Measurements from ENCODE around the gene FAM53B.

The FAM53B gene

DNA sequence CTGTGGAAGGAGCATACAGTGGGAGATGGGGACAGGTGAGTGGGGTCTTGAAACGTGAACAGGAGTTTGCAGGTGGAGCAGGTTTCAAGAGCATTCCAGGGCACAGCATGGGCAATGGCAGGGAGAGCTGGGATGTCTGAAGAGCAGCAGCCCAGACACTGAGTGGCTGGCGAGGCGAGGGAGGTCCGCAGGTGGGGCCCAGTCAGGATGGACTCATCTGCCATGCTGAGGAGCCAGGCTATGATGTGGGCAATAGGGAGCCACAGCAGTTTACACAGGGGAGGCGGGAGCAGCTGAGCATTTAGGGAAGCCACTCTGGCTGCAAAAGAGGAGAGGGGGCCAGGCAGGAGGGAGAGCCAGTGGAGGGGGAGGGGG is 138.7 kb downstream of the FAM53B start:
- no peak for DNase-seq

- DNase-seq: no peak
Observed at GRCh38 chr10:124605001-124605370, 139.2 kb downstream of the FAM53B start.

GRCh38 chr10:124604214-124605000 is 139.8 kb downstream of the FAM53B start:
- no peak for DNase-seq

- DNase-seq: no peak
Observed at GRCh38 chr10:124603376-124604213, 140.6 kb downstream of the FAM53B start.

- DNase-seq: no peak
Observed at GRCh38 chr10:124602646-124603365, 141.4 kb downstream of the FAM53B start.

GRCh38 chr10:124602121-124602561 is 142.0 kb downstream of the FAM53B start:
- DNase-seq: no peak

DNA sequence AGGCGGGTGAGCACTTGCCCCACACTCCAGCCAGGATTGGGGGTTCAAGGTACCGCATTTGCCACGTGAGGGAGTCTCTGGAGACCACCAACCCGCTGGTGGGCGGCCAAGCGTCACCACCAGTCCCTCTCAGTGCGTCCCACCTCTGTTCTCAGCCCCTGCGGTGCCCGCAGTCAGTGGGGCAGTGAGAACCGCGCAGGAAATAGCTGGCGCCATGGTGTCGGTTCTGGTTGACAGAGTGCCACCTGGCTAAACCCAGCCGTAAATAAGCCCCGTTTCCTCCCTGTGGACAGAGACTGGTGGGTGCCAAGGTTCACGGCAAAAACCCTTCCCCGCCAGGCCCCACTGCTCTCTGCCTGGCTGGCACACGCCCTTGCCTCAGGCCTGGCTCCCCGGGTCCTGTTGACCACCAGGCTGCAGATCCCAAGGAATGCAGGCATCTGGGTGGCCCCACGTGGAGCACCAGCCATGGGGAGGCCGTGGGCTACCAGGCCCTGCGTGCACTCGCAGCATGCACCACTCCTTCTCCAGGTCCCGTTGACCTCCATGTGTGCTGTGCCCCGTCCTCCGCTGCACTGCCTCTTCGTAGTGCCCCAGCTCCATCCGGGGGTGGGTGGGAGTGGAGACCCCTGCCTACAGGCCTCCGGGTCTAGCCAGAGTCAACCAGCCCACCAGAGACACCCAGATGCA is 142.6 kb downstream of the FAM53B start:
- no peak for DNase-seq

DNA sequence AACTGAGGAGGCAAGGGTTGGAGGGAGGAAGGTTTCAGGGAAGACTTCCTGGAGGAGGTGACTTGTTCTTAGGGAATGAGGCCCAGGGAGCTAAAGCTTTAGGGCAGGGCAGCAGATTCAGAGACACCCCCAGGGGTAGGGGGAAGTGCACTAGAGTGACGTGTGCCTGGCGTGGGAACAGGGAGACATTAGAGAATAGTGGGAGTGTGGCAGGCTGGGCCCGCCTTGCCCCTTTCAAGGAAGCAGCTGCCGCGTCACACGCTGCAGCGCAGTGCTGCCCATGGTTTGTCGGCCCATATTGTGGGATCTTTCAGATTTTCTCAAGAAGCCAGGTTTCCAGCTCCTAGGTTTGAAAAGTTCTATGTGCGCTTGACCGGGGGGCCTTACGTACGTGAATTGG is 143.2 kb downstream of the FAM53B start:
- no peak for DNase-seq

GRCh38 chr10:124600051-124600880 is 143.9 kb downstream of the FAM53B start:
- DNase-seq: no peak

- DNase-seq: no peak
Observed at GRCh38 chr10:124599588-124600050, 144.6 kb downstream of the FAM53B start.

DNA sequence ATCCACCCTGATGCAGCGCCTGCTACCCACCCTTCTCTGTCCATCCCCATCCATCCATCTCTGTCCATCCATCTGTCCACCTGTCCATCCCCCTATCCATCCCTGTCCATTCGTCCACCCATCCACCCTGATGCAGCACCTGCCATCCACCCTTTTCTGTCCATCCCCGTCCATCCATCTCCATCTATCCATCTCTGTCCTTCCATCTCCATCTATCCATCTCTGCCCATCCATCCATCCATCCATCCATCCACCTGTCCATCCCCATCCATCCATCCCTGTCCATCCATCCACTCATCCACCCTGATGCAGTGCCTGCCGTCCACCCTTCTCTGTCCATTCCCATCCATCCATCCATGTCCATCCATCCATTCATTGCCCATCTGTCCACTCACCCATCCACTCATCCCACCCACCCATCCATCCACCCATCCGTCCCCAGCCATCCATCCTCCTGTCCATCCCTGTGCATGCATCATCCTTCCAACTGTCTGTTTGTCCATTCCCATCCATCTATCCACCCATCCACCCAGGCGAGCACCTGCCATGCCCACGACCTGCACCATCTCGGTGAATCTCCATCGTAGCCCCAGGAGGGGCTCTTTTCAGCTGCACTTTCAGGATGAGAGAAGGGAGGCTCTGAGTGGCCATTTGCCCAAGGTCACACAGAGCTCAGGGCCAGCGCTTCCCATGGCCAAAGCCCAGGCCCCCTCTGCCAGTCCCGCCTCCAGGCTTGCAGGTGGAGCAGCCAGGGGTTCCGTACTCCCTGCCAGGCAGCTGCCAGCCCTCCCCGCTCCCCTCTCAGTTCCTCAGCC is 145.2 kb downstream of the FAM53B start:
- DNase-seq: no peak

- no peak for DNase-seq
Observed at GRCh38 chr10:124598196-124598595, 146.0 kb downstream of the FAM53B start.

DNA sequence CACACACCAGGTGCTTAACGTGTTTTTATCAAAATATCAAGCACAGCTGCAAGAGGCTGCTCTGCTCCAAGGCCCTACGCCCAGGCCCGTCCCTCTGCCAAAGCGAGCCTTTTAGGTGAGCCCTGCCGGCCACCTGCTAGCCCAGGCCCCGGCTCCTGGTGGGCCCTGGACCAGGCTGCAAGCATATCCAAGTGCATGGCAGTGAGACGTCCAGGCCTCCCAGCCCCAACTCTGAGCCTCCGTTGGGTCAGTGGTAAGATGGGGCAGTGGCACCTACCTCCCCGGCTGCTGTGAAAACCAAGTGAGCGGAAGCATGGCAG is 146.4 kb downstream of the FAM53B start:
- DNase-seq: no peak

GRCh38 chr10:124596962-124597845 is 147.0 kb downstream of the FAM53B start:
- no peak for DNase-seq

- DNase-seq: no peak
Observed at GRCh38 chr10:124596116-124596785, 147.9 kb downstream of the FAM53B start.

GRCh38 chr10:124595143-124595883 is 148.9 kb downstream of the FAM53B start:
- DNase-seq: no peak

- no peak for DNase-seq
Observed at GRCh38 chr10:124594240-124594639, 149.9 kb downstream of the FAM53B start.

GRCh38 chr10:124593431-124593985 is 150.7 kb downstream of the FAM53B start:
- no peak for DNase-seq

All from 8988T (cell line).